ENCODE data around the gene SPATA33.
A peak's percentile ranks its signal among the peaks of the same experiment; 100 is the strongest.
"Not testable (repeated sequence)": the region's sequence is repeated elsewhere in the genome, so short reads cannot be mapped to it uniquely, and the experiment has no call there.

Gene SPATA33

DNA sequence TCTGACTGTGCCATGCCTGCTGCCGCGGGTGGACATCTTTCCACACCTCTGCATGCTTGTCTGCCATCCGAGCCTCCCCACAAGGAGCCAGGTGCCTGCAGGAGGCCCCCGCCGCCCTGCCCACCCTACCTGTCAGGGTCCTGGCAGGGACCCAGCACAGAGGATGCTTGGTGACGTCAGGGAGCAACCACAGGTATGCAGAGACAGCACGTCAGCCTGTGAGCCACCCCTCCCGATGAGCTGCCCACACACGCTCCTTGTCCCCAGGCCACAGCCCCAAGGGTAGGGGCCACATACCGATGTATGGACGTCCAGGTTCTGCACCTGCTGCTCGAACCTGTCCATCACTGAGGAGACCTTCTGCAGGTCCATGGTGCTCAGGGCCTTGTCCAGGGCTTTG, 10.7 kb upstream of the SPATA33 start:
- no peaks in the 10 kb centered on the region for H3K9me3 ChIP-seq (ENCODE audit: control insufficient read depth, insufficient read depth, low read depth, low read length)
- no peaks in the 10 kb centered on the region; the same call in 1 of the 2 replicates for H3K4me1 ChIP-seq (ENCODE audit: control insufficient read depth, insufficient read depth, low read length)
- peaks cover 52% of the 10 kb centered on the region for H3K36me3 ChIP-seq (ENCODE audit: control insufficient read depth, insufficient read depth, low read length)
- H3K27ac ChIP-seq (ENCODE audit: low read depth, low read length): no peak overlapping the region
- no peak overlapping the region for H3K4me3 ChIP-seq (ENCODE audit: low read depth, low read length)
- H3K9ac ChIP-seq (ENCODE audit: low read length): no peak overlapping the region
- H3K27me3 ChIP-seq (ENCODE audit: control insufficient read depth, insufficient read depth, low read length): no peaks in the 10 kb centered on the region

DNA sequence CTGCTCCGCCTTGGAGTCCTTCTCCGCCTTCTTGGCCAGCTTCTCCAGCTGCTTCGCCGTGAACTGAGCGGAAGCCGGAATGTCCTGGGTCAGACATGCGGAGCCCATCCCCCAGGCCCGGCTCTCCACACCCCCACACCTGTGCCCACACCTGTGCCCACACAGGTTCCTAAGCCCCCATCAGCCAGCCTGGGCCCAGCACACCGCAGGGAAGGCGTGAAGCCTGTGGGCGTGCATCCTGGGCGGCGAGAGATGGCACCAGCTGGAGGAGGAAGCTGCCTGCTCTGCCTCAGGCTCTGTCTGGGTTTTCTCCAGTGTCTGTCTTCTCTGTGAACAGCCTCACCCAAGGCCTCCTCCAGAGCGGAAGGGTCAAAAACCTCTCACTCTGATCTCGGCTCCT, 6.1 kb upstream of the SPATA33 start:
- Histone ChIP-seq H3K9ac (ENCODE audit: low read length) (no peak overlapping the region), H3K4me1 (ENCODE audit: control insufficient read depth, insufficient read depth, low read length) (peaks cover 2% of the 10 kb centered on the region), H3K27ac (ENCODE audit: low read depth, low read length) (no peak overlapping the region), H3K4me3 (ENCODE audit: low read depth, low read length) (no peak overlapping the region), H3K36me3 (ENCODE audit: control insufficient read depth, insufficient read depth, low read length) (peaks cover 51% of the 10 kb centered on the region), H3K27me3 (ENCODE audit: control insufficient read depth, insufficient read depth, low read length) (no peaks in the 10 kb centered on the region), H3K9me3 (ENCODE audit: control insufficient read depth, insufficient read depth, low read depth, low read length) (no peaks in the 10 kb centered on the region)

DNA sequence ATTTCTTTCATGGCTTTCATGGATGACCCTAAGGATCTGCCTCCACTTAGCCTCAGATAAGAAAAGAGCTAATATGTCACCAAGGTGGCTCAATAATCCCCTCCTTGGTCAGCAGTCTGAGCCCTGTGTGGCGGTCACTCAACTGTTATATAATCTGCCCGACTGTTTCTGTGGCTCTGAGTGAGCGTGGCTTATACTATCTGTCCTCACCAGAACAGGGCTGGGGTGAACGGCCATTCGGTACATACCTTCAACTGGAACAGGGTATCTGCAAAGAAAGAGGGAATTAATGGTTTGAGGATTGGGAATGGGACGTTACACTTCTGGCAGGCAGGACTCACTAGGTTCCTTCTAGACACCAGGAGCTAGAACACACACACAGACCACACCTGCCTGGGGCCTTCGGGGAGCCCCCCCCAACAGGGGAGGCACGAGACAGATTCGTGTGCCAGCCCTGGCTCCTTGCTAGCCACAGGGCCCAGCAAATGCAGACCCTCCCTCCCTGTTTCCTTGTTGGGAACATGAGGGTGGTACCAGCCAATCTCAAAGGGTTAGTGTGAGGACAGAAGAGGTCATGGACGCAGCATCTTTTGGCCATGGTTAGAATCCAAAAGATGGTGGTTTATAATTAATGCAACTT, 3.9 kb upstream of the SPATA33 start:
- Histone ChIP-seq H3K9ac (ENCODE audit: low read length) (no peak overlapping the region), H3K27me3 (ENCODE audit: control insufficient read depth, insufficient read depth, low read length) (no peaks in the 10 kb centered on the region), H3K4me1 (ENCODE audit: control insufficient read depth, insufficient read depth, low read length) (peaks cover 9% of the 10 kb centered on the region), H3K27ac (ENCODE audit: low read depth, low read length) (no peak overlapping the region), H3K36me3 (ENCODE audit: control insufficient read depth, insufficient read depth, low read length) (peaks cover 40% of the 10 kb centered on the region), H3K4me3 (ENCODE audit: low read depth, low read length) (no peak overlapping the region), H3K9me3 (ENCODE audit: control insufficient read depth, insufficient read depth, low read depth, low read length) (no peaks in the 10 kb centered on the region)

DNA sequence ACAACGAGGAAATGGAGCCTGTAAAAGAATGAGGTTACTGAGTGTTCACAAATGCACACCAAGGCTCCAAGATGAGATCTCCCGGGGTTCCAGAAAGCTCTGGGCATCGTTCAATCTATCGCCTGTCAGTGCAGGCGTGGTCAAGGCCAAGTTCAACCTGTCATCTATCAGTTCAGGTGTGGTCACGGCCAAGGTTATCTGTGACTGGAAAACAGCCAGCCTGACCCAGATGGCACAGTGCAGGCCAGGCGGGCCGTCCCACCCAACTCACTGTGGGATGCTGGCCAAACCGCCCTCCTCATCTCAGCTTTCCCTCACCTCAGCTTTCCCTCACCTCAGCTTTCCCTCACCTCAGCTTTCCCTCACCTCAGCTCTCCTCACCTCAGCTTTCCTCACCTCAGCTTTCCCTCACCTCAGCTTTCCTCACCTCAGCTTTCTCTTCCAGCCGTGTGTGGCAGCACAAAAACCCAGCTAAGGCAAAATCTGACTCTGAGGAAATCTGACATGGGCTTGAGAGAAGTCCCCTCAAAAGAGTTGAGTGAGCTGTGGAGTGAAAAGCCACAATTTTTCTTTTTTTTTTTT, 2.5 kb upstream of the SPATA33 start:
- peaks cover 12% of the 10 kb centered on the region for H3K4me1 ChIP-seq (ENCODE audit: control insufficient read depth, insufficient read depth, low read length)
- no peak overlapping the region for H3K9ac ChIP-seq (ENCODE audit: low read length)
- H3K4me3 ChIP-seq (ENCODE audit: low read depth, low read length): no peak overlapping the region
- H3K36me3 ChIP-seq (ENCODE audit: control insufficient read depth, insufficient read depth, low read length): peaks cover 39% of the 10 kb centered on the region
- H3K9me3 ChIP-seq (ENCODE audit: control insufficient read depth, insufficient read depth, low read depth, low read length): no peaks in the 10 kb centered on the region
- H3K27ac ChIP-seq (ENCODE audit: low read depth, low read length): no peak overlapping the region
- no peaks in the 10 kb centered on the region for H3K27me3 ChIP-seq (ENCODE audit: control insufficient read depth, insufficient read depth, low read length)

DNA sequence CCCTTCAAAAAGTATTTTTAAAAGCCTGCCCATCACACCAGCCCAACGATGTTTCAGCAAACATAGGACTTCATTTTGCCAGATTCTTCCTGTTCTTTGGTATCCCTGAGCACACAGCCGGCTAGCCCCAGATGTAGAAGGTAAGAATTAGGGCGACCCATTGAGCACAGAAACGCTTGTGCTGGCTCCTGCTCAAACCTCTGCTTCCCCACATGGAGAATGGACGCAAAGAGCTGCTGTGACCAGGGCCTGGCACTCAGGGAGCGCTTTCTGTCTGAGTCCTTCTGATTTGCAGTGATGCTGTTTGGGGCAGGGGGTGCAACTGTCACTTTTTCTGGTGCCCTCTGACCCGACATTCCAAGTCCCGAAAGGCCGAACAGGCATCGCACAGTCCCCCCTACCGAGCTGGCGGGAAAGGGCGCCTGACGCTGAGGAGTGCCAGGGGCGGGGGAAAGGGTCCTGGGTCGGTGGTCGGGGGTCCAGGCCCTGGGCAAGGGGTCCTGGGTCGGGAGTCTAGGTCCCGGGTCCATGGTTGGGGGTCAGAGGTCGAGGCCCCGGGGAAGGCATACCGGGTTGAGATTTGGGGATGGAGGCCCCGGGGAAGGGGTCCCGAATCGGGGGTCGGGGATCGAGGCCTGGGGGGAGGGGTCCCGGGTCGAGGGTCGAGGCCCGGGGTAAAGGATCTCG, 1.1 kb upstream of the SPATA33 start:
- H3K27me3 ChIP-seq (ENCODE audit: control insufficient read depth, insufficient read depth, low read length): no peaks in the 10 kb centered on the region
- H3K9ac ChIP-seq (ENCODE audit: low read length): peak overlapping the region; percentile 94
- no peaks in the 10 kb centered on the region for H3K9me3 ChIP-seq (ENCODE audit: control insufficient read depth, insufficient read depth, low read depth, low read length)
- H3K4me1 ChIP-seq (ENCODE audit: control insufficient read depth, insufficient read depth, low read length): peaks cover 12% of the 10 kb centered on the region
- H3K4me3 ChIP-seq (ENCODE audit: low read depth, low read length): peak overlapping the region; percentile 100
- peaks cover 42% of the 10 kb centered on the region for H3K36me3 ChIP-seq (ENCODE audit: control insufficient read depth, insufficient read depth, low read length)
- peak overlapping the region; percentile 56; the same call in 1 of the 2 replicates for H3K27ac ChIP-seq (ENCODE audit: low read depth, low read length)

DNA sequence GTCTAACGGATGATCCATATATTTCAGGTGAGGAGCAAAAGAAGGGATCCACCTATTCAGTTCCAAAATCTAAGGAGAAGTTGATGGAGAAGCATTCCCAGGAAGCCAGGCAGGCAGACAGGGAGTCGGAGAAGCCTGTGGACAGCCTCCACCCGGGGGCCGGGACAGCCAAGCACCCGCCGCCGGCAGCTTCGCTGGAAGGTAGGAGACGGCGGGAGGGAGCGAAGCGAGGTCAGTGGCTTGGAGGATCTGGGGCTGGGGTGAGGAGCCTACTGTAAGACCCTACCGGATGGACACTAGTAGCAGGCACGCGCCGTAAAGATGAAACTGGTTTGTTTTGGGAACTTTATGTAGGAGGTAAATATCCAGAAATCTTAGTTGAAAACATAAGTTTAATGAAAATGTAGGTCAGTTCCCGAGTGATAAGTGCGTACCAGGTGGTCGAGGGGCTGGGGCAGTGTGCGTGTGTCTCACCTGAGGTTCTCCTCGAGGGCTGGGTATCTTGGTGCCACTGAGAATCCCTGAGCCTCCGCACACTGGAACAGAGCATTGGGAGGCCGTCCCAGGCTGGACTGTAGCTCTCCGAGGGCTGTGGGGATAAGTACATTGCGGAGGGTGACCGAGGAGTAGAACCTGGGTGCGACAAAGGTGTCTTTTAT, 714 bp downstream of the SPATA33 start:
- H3K27me3 ChIP-seq (ENCODE audit: control insufficient read depth, insufficient read depth, low read length): no peaks in the 10 kb centered on the region
- H3K27ac ChIP-seq (ENCODE audit: low read depth, low read length): peak overlapping the region; percentile 70; the same call in 1 of the 2 replicates

DNA sequence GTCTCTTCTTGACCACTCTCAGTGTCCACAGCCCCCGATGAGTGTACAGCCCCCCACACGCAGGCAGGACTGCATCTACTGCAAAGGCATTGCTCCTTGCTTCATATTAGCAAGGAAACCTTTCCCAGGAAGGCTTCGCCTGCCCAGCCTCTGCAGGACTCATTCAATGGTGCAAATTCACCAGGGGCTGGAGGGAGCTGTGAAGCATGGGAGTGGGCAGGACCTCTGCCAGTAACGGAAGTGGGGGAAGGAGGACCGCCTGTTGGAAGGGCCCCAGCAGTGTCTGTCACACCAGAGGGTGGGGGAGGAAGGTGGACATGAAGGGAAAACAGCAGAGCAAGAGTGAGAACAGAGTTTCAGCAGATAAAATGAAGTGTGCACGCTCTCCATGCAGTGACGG, 2.5 kb downstream of the SPATA33 start:
- no peaks in the 10 kb centered on the region for H3K27me3 ChIP-seq (ENCODE audit: control insufficient read depth, insufficient read depth, low read length)
- no peak overlapping the region for H3K27ac ChIP-seq (ENCODE audit: low read depth, low read length)
- H3K36me3 ChIP-seq (ENCODE audit: control insufficient read depth, insufficient read depth, low read length): peaks cover 44% of the 10 kb centered on the region
- peaks cover 12% of the 10 kb centered on the region for H3K4me1 ChIP-seq (ENCODE audit: control insufficient read depth, insufficient read depth, low read length)
- H3K9me3 ChIP-seq (ENCODE audit: control insufficient read depth, insufficient read depth, low read depth, low read length): 0 out of 2 replicates have a peak, but pooled peaks cover 3% of the 10 kb centered on the region
- no peak overlapping the region for H3K9ac ChIP-seq (ENCODE audit: low read length)
- no peak overlapping the region for H3K4me3 ChIP-seq (ENCODE audit: low read depth, low read length)

More for the DNA sequence above, 714 bp downstream of the SPATA33 start:
- peak overlapping the region; percentile 94 for H3K9ac ChIP-seq (ENCODE audit: low read length)
- no peaks in the 10 kb centered on the region for H3K9me3 ChIP-seq (ENCODE audit: control insufficient read depth, insufficient read depth, low read depth, low read length)
- H3K36me3 ChIP-seq (ENCODE audit: control insufficient read depth, insufficient read depth, low read length): peaks cover 41% of the 10 kb centered on the region
- H3K4me3 ChIP-seq (ENCODE audit: low read depth, low read length): peak overlapping the region; percentile 100
- peaks cover 12% of the 10 kb centered on the region for H3K4me1 ChIP-seq (ENCODE audit: control insufficient read depth, insufficient read depth, low read length)

DNA sequence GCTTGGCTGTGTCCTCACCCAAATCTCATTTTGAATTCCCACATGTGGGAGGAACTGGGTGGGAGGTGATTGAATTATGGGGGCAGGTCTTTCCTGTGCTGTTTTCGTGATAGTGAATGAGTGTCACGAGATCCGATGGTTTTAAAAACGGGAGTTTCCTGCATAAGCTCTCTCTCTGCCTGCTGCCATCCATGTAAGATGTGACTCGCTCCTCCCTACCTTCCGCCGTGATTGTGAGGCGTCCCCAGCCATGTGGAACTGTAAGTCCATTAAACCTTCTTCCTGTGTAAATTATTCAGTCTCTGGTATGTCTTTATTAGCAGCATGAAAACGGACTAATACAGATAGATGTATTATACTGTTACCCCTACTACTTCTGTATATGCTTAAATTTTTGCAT, 3.6 kb downstream of the SPATA33 start:
- peaks cover 43% of the 10 kb centered on the region for H3K36me3 ChIP-seq (ENCODE audit: control insufficient read depth, insufficient read depth, low read length)
- no peak overlapping the region for H3K4me3 ChIP-seq (ENCODE audit: low read depth, low read length)
- H3K27ac ChIP-seq (ENCODE audit: low read depth, low read length): no peak overlapping the region
- no peak overlapping the region for H3K9ac ChIP-seq (ENCODE audit: low read length)
- H3K27me3 ChIP-seq (ENCODE audit: control insufficient read depth, insufficient read depth, low read length): no peaks in the 10 kb centered on the region
- H3K9me3 ChIP-seq (ENCODE audit: control insufficient read depth, insufficient read depth, low read depth, low read length): peaks cover 11% of the 10 kb centered on the region; the same call in 1 of the 2 replicates
- peaks cover 12% of the 10 kb centered on the region for H3K4me1 ChIP-seq (ENCODE audit: control insufficient read depth, insufficient read depth, low read length)

DNA sequence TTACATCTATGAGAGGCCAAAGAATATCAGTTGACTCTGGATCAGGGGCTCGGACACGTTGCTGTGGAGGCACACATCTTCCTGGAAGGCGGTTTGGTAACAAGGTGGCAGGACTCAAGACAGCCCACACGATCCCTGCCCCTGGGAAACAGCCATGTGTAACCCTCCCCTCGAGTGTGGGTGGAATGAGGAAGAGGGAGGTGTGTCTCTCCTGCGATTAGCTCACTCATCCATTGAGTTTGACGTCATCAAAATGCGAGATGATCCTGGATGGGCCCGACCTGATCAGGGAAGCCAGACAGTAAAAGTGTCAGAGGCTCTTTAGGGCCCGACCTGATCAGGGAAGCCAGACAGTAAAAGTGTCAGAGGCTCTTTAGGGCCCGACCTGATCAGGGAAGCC, 6.6 kb downstream of the SPATA33 start:
- H3K4me1 ChIP-seq (ENCODE audit: control insufficient read depth, insufficient read depth, low read length); H3K27ac ChIP-seq (ENCODE audit: low read depth, low read length); H3K27me3 ChIP-seq (ENCODE audit: control insufficient read depth, insufficient read depth, low read length); H3K4me3 ChIP-seq (ENCODE audit: low read depth, low read length); H3K9ac ChIP-seq (ENCODE audit: low read length): not testable (repeated sequence)
- Histone ChIP-seq H3K36me3 (ENCODE audit: control insufficient read depth, insufficient read depth, low read length) (peaks cover 43% of the 10 kb centered on the region), H3K9me3 (ENCODE audit: control insufficient read depth, insufficient read depth, low read depth, low read length) (peaks cover 16% of the 10 kb centered on the region)

DNA sequence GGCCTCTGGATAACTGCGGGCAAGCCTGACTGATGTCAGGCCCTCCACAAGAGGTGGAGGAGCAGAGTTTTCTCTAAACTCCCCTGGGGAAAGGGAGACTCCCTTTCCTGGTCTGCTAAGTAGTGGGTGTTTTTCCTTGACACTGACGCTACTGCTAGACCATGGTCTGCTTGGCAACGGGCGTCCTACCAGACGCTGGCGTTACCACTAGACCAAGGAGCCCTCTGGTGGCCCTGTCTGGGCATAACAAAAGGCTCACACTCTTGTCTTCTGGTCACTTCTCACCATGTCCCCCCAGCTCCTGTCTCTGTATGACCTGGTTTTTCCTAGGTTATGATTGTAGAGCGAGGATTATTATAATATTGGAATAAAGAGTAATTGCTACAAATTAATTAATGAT, 9.4 kb downstream of the SPATA33 start:
- H3K4me1 ChIP-seq (ENCODE audit: control insufficient read depth, insufficient read depth, low read length); H3K4me3 ChIP-seq (ENCODE audit: low read depth, low read length); H3K27me3 ChIP-seq (ENCODE audit: control insufficient read depth, insufficient read depth, low read length); H3K27ac ChIP-seq (ENCODE audit: low read depth, low read length); H3K9ac ChIP-seq (ENCODE audit: low read length): not testable (repeated sequence)
- peaks cover 16% of the 10 kb centered on the region for H3K9me3 ChIP-seq (ENCODE audit: control insufficient read depth, insufficient read depth, low read depth, low read length)
- peaks cover 18% of the 10 kb centered on the region for H3K36me3 ChIP-seq (ENCODE audit: control insufficient read depth, insufficient read depth, low read length)

DNA sequence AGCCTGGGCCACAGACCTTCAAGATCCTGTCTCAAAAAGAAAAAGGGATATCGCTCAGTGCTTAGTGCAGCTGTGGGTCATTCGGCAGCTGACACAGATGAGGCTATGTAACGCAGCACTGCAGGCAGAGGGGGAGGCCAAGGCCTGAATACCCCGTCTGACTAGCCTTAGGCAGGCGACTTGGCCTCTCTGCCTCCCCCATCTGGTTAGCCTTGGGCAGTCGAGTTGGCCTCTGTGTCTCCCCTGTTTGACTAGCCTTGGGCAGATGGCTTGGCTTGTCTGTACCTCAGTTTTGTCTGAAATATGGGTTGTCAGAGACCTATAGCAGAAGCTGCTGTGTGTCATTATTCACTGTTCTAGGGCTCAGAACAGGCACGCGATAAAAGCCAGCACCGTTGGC, 10.0 kb downstream of the SPATA33 start:
- no peak overlapping the region for H3K4me3 ChIP-seq (ENCODE audit: low read depth, low read length)
- H3K36me3 ChIP-seq (ENCODE audit: control insufficient read depth, insufficient read depth, low read length): peaks cover 16% of the 10 kb centered on the region
- H3K27me3 ChIP-seq (ENCODE audit: control insufficient read depth, insufficient read depth, low read length): no peaks in the 10 kb centered on the region
- H3K9ac ChIP-seq (ENCODE audit: low read length): no peak overlapping the region
- peaks cover 21% of the 10 kb centered on the region for H3K9me3 ChIP-seq (ENCODE audit: control insufficient read depth, insufficient read depth, low read depth, low read length)
- H3K27ac ChIP-seq (ENCODE audit: low read depth, low read length): no peak overlapping the region
- no peaks in the 10 kb centered on the region for H3K4me1 ChIP-seq (ENCODE audit: control insufficient read depth, insufficient read depth, low read length)
